ENCODE data around the gene TBC1D5.

TBC1D5 gene

GRCh38 chr3:17119201-17120072, 623.0 kb downstream of the TBC1D5 start:
- H3K4me3 ChIP-seq (ENCODE audit: low read depth in 1 of 2, low read length in 2 of 2), result no peak overlapping the region
- H3K27ac ChIP-seq (ENCODE audit: low read depth, low read length), result no peak overlapping the region
- no peak overlapping the region for H3K9ac ChIP-seq (ENCODE audit: low read length)
- no peaks in the 10 kb centered on the region for H3K27me3 ChIP-seq (ENCODE audit: control insufficient read depth in 1 of 2, insufficient read depth in 2 of 2, low read length in 2 of 2)
- no peaks in the 10 kb centered on the region for H3K36me3 ChIP-seq (ENCODE audit: insufficient read depth, low read length)
- no peaks in the 10 kb centered on the region for H3K9me3 ChIP-seq (ENCODE audit: low read length)
- H3K4me1 ChIP-seq (ENCODE audit: insufficient read depth, low read length), result no peaks in the 10 kb centered on the region

- Histone ChIP-seq H3K36me3 (ENCODE audit: insufficient read depth, low read length) (no peaks in the 10 kb centered on the region), H3K4me3 (ENCODE audit: low read depth in 1 of 2, low read length in 2 of 2) (no peak overlapping the region), H3K9me3 (ENCODE audit: low read length) (no peaks in the 10 kb centered on the region), H3K27me3 (ENCODE audit: control insufficient read depth in 1 of 2, insufficient read depth in 2 of 2, low read length in 2 of 2) (no peaks in the 10 kb centered on the region), H3K9ac (ENCODE audit: low read length) (no peak overlapping the region), H3K4me1 (ENCODE audit: insufficient read depth, low read length) (no peaks in the 10 kb centered on the region), H3K27ac (ENCODE audit: low read depth, low read length) (no peak overlapping the region)
These were observed 623.7 kb downstream of the TBC1D5 start for GRCh38 chr3:17118771-17119170.

GRCh38 chr3:17116007-17116600, 626.3 kb downstream of the TBC1D5 start:
- Histone ChIP-seq H3K4me1 (ENCODE audit: insufficient read depth, low read length) (no peaks in the 10 kb centered on the region), H3K27ac (ENCODE audit: low read depth, low read length) (no peak overlapping the region), H3K36me3 (ENCODE audit: insufficient read depth, low read length) (no peaks in the 10 kb centered on the region), H3K9ac (ENCODE audit: low read length) (no peak overlapping the region), H3K4me3 (ENCODE audit: low read depth in 1 of 2, low read length in 2 of 2) (no peak overlapping the region), H3K9me3 (ENCODE audit: low read length) (no peaks in the 10 kb centered on the region), H3K27me3 (ENCODE audit: control insufficient read depth in 1 of 2, insufficient read depth in 2 of 2, low read length in 2 of 2) (no peaks in the 10 kb centered on the region)

DNA sequence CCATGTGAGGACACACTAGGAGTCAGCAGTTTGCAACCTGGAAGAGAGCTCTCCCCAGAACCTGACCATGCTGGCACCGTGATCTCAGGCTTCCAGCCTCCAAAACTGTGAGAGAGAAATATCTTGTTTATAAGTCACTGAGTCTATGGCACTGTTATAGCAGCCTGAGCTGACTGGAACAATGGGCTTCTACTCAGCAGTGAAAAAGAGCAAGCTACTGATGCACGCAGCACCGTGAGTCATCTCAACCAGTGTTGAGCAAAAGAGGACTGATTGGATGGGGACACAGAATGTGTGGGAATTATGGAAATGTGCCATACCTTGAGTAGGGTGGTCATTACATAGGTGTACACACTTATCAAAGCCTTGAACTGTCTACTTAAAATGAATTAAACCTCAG, 627.2 kb downstream of the TBC1D5 start:
- no peaks in the 10 kb centered on the region for H3K36me3 ChIP-seq (ENCODE audit: insufficient read depth, low read length)

DNA sequence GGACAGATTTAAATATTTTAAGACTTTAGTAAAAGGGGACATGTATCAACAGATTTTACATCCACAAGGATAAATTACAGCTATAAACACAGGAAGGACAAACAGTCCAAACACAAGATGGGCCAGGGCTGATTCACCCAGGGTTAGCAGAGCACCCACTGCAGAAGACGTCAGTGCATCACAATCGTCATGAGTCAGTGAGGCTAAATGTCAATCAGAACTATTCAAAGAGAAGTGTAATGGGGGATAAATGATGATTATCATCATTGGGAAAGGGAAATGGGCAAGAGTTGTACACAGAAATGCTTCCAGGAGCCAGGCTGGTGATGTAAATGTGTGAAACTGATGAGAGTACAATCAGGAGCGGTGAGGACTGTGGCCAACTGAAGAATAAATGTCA, 630.8 kb downstream of the TBC1D5 start:
- no peaks in the 10 kb centered on the region for H3K27me3 ChIP-seq (ENCODE audit: control insufficient read depth in 1 of 2, insufficient read depth in 2 of 2, low read length in 2 of 2)
- no peak overlapping the region for H3K9ac ChIP-seq (ENCODE audit: low read length)
- H3K27ac ChIP-seq (ENCODE audit: low read depth, low read length), result no peak overlapping the region
- H3K36me3 ChIP-seq (ENCODE audit: insufficient read depth, low read length), result no peaks in the 10 kb centered on the region
- H3K4me3 ChIP-seq (ENCODE audit: low read depth in 1 of 2, low read length in 2 of 2), result no peak overlapping the region
- no peaks in the 10 kb centered on the region for H3K4me1 ChIP-seq (ENCODE audit: insufficient read depth, low read length)
- H3K9me3 ChIP-seq (ENCODE audit: low read length), result no peaks in the 10 kb centered on the region

More for the DNA sequence above, 627.2 kb downstream of the TBC1D5 start:
- no peaks in the 10 kb centered on the region for H3K9me3 ChIP-seq (ENCODE audit: low read length)
- H3K4me1 ChIP-seq (ENCODE audit: insufficient read depth, low read length), result no peaks in the 10 kb centered on the region
- no peak overlapping the region for H3K4me3 ChIP-seq (ENCODE audit: low read depth in 1 of 2, low read length in 2 of 2)
- no peak overlapping the region for H3K27ac ChIP-seq (ENCODE audit: low read depth, low read length)
- no peak overlapping the region for H3K9ac ChIP-seq (ENCODE audit: low read length)
- H3K27me3 ChIP-seq (ENCODE audit: control insufficient read depth in 1 of 2, insufficient read depth in 2 of 2, low read length in 2 of 2), result no peaks in the 10 kb centered on the region

DNA sequence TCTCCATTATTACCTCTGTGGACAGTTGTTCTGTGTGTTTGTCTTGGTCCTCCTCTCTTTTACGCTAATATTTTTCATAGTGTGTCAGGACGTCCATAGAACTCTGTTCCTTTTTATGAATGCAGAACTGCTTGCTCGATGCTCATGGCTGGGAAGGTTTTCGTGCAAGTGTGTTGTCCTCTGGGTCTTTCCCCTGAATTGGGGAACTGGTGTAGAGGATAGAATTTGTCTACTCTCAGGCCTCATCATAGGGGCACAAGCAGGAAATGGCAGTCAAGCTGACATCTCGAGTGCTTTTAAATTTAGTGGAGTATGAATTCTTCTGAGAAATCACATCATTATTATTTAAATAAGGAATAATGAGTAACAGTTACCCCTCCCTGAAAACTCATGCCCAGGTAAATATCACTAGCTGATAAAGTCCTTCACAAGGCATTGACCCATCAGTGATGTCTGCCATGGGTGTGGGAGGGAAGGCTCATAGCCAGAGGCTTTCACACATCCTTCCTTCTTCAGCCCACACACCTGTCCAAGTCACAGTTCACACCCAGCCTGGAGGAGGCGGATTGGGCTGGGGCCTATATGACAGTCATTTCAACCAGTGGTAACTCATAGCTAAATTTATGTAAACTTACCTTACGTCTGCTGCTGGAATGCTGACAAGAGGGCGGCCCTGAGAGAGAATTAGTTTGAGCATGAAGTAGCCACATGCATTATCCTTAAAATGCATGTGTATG, 631.6 kb downstream of the TBC1D5 start:
- Histone ChIP-seq H3K27me3 (ENCODE audit: control insufficient read depth in 1 of 2, insufficient read depth in 2 of 2, low read length in 2 of 2) (no peaks in the 10 kb centered on the region), H3K4me3 (ENCODE audit: low read depth in 1 of 2, low read length in 2 of 2) (no peak overlapping the region), H3K36me3 (ENCODE audit: insufficient read depth, low read length) (no peaks in the 10 kb centered on the region), H3K27ac (ENCODE audit: low read depth, low read length) (no peak overlapping the region), H3K9me3 (ENCODE audit: low read length) (no peaks in the 10 kb centered on the region), H3K9ac (ENCODE audit: low read length) (no peak overlapping the region), H3K4me1 (ENCODE audit: insufficient read depth, low read length) (no peaks in the 10 kb centered on the region)

All from muscle layer of colon (tissue), 2 donors.